Stimulated activated CD4-positive, alpha-beta T cell treated with anti-CD3 and anti-CD28 coated beads, Interleukin-15, amount 100 ng/mL, for 24 hours (primary cell): ENCODE measurements around the gene NAB1.
"Not testable (repeated sequence)": the region's sequence is repeated elsewhere in the genome, so short reads cannot be mapped to it uniquely, and the experiment has no call there.

ENCODE experiments used
- DNase-seq: peaks from one replicate; pipeline ENCODE4 v3.0.0-alpha.2; 2020

The NAB1 gene

GRCh38 chr2:190649035-190649797 is at the start of gene NAB1:
TSS of gene NAB1 (plus strand) at chr2:190649083. CDS start at chr2:190659177, 10,094 bp downstream.
- peak; percentile 73 for DNase-seq

GRCh38 chr2:190599546-190600220 is 49.2 kb upstream of the NAB1 start:
- DNase-seq = no peak

GRCh38 chr2:190600293-190601103 is 48.4 kb upstream of the NAB1 start:
- no peak for DNase-seq

GRCh38 chr2:190603374-190603773 is 45.5 kb upstream of the NAB1 start:
- no peak for DNase-seq

- DNase-seq = no peak
Observed at GRCh38 chr2:190607014-190607597, 41.8 kb upstream of the NAB1 start.

GRCh38 chr2:190607657-190608357 is 41.1 kb upstream of the NAB1 start:
- no peak for DNase-seq

GRCh38 chr2:190608863-190609262 is 40.0 kb upstream of the NAB1 start:
- not testable (repeated sequence) for DNase-seq

GRCh38 chr2:190609397-190609796 is 39.5 kb upstream of the NAB1 start:
- DNase-seq = not testable (repeated sequence)

GRCh38 chr2:190610528-190610927 is 38.4 kb upstream of the NAB1 start:
- not testable (repeated sequence) for DNase-seq

- no peak for DNase-seq
Observed at GRCh38 chr2:190615555-190616200, 33.2 kb upstream of the NAB1 start.

- no peak for DNase-seq
Observed at GRCh38 chr2:190618030-190618429, 30.9 kb upstream of the NAB1 start.

GRCh38 chr2:190625691-190626090 is 23.2 kb upstream of the NAB1 start:
- no peak for DNase-seq

- no peak for DNase-seq
Observed at GRCh38 chr2:190626641-190627210, 22.2 kb upstream of the NAB1 start.

- peak; percentile 49 for DNase-seq
Observed at GRCh38 chr2:190627448-190628412, 21.2 kb upstream of the NAB1 start.

- no peak for DNase-seq
Observed at GRCh38 chr2:190628591-190629319, 20.1 kb upstream of the NAB1 start.

GRCh38 chr2:190634381-190634780 is 14.5 kb upstream of the NAB1 start:
- no peak for DNase-seq

- DNase-seq = no peak
Observed at GRCh38 chr2:190635781-190636180, 13.1 kb upstream of the NAB1 start.

- no peak for DNase-seq
Observed at GRCh38 chr2:190636361-190636760, 12.5 kb upstream of the NAB1 start.

- no peak for DNase-seq
Observed at GRCh38 chr2:190637281-190637734, 11.6 kb upstream of the NAB1 start.
